SK-N-SH (cell line): Measurements from ENCODE around the gene SUGP2. TPM values are rescaled to one million over a fixed set of nuclear protein-coding genes. Genes with fewer than 3 reads are reported as not detected.

ENCODE experiments used
- CTCF ChIA-PET: fragments of 300-600, 350-600 bp; formaldehyde crosslinking; extraction: SDS; loops from one replicate; lab custom pipeline; 2021; lab: Yijun Ruan, JAX
- POLR2A ChIA-PET: fragments of 350-600 bp; sonication (Branson Sonifier 250); formaldehyde crosslinking; extraction: SDS; loops from one replicate; lab custom pipeline; 2020; ENCODE audit warnings: antibody characterized with exemption, inconsistent platforms; lab: Yijun Ruan, JAX
- DNase-seq: peaks from one replicate; pipeline ENCODE4 v3.0.0; 2012
- H2AFZ ChIP-seq: fragments of 200-600 bp; sonication (generic); 2 replicates; pipeline ENCODE4 v1.8.1; 2016; ENCODE audit warnings: antibody characterized with exemption, mild to moderate bottlenecking, low read depth
- H3F3A ChIP-seq: fragments of 200-600 bp; sonication (generic); replicated peaks from 2 replicates; pipeline ENCODE3; 2016; ENCODE audit warnings: antibody characterized with exemption, mild to moderate bottlenecking; ENCODE audit not compliant: insufficient read depth
- H3K27ac ChIP-seq, 2 experiments: fragments of 200-500 bp in 1 of 2; fragments of 200-600 bp in 1 of 2; sonication (Bioruptor generic) in 1 of 2; sonication (generic), shearing (Covaris generic) in 1 of 2; 2 replicates each; pipeline versions ENCODE4 v1.5.1 to v1.6.1; 2014 to 2016; ENCODE audit warnings: low read depth in 2 of 2, inconsistent platforms in 1 of 2, low read length in 1 of 2, mild to moderate bottlenecking in 1 of 2, mixed read lengths in 1 of 2
- H3K27me3 ChIP-seq: fragments of 200-600 bp; sonication (generic), shearing (Covaris generic); 2 replicates; pipeline ENCODE4 v1.6.1; 2016; ENCODE audit warnings: mixed run types; ENCODE audit not compliant: insufficient read depth
- H3K36me3 ChIP-seq, 2 experiments: fragments of 200-500 bp in 1 of 2; fragments of 200-600 bp in 1 of 2; sonication (Bioruptor generic) in 1 of 2; sonication (generic) in 1 of 2; replicated peaks in 1 of 2; 2 replicates each; pipeline versions ENCODE3 to v1.5.1; 2014 to 2016; ENCODE audit warnings: low read length in 1 of 2, mild to moderate bottlenecking in 1 of 2; ENCODE audit not compliant: insufficient read depth in 2 of 2, control insufficient read depth in 1 of 2
- H3K4me1 ChIP-seq, 2 experiments: fragments of 200-500 bp in 1 of 2; fragments of 200-600 bp in 1 of 2; sonication (Bioruptor generic) in 1 of 2; sonication (generic), shearing (Covaris generic) in 1 of 2; 2 replicates each; pipeline versions ENCODE4 v1.5.1 to v1.6.1; 2014 to 2016; ENCODE audit warnings: low read depth in 1 of 2, low read length in 1 of 2, mixed run types in 1 of 2; ENCODE audit not compliant: insufficient read depth in 2 of 2, control insufficient read depth in 1 of 2
- H3K4me2 ChIP-seq: fragments of 200-600 bp; sonication (generic), shearing (Covaris generic); 2 replicates; pipeline ENCODE4 v1.6.1; 2017; ENCODE audit warnings: mixed run types
- H3K4me3 ChIP-seq, 2 experiments: fragments of 200-500 bp in 1 of 2; fragments of 200-600 bp in 1 of 2; sonication (Bioruptor generic) in 1 of 2; sonication (generic), shearing (Covaris generic) in 1 of 2; 2 replicates each; pipeline versions ENCODE4 v1.5.1 to v1.8.1; 2014 to 2016; ENCODE audit warnings: low read depth in 2 of 2, inconsistent platforms in 1 of 2, low read length in 1 of 2, mild to moderate bottlenecking in 1 of 2, mixed read lengths in 1 of 2, moderate library complexity in 1 of 2
- H3K79me2 ChIP-seq: fragments of 200-600 bp; sonication (generic); 2 replicates; pipeline ENCODE4 v1.8.1; 2017; ENCODE audit warnings: mild to moderate bottlenecking; ENCODE audit not compliant: insufficient read depth
- H3K9ac ChIP-seq: fragments of 200-600 bp; sonication (generic); 2 replicates; pipeline ENCODE4 v1.6.1; 2017; ENCODE audit warnings: mixed run types
- H3K9me2 ChIP-seq: fragments of 200-600 bp; sonication (generic); 2 replicates; pipeline ENCODE4 v1.6.1; 2017; ENCODE audit warnings: mixed run types
- H3K9me3 ChIP-seq: fragments of 200-600 bp; sonication (generic); 2 replicates; pipeline ENCODE4 v1.6.1; 2017; ENCODE audit warnings: mixed run types, mild to moderate bottlenecking, moderate library complexity
- H4K20me1 ChIP-seq: fragments of 200-600 bp; sonication (generic); 2 replicates; pipeline ENCODE4 v1.6.1; 2017; ENCODE audit warnings: mild to moderate bottlenecking, mixed run types; ENCODE audit not compliant: insufficient read depth
- CHD2 ChIP-seq: fragments of 150-350 bp; IDR thresholded peaks from 2 replicates; pipeline ENCODE4 v1.6.1; 2018; ENCODE audit warnings: low read length; ENCODE audit not compliant: partially characterized antibody
- EP300 ChIP-seq, 2 experiments: IDR thresholded peaks; 2 replicates each; pipeline versions ENCODE4 v1.4.0 to v1.6.1; 2012; ENCODE audit warnings: borderline replicate concordance in 1 of 2, low read depth in 1 of 2, low read length in 1 of 2
- EZH2phosphoT487 ChIP-seq: fragments of 200-600 bp; sonication (generic); IDR thresholded peaks from 2 replicates; pipeline ENCODE4 v1.6.1; 2017; ENCODE audit warnings: low read depth, mixed run types, mild to moderate bottlenecking, antibody characterized with exemption, moderate library complexity, borderline replicate concordance
- FOXJ3 ChIP-seq: sonication (generic); formaldehyde crosslinking; IDR thresholded peaks from 2 replicates; pipeline ENCODE4 v1.5.1; 2020; ENCODE audit warnings: mild to moderate bottlenecking, missing genetic modification reagents
- IRF3 ChIP-seq: fragments of 150-350 bp; IDR thresholded peaks from 2 replicates; pipeline ENCODE4 v1.6.1; 2016; ENCODE audit warnings: mild to moderate bottlenecking, low read depth, low read length
- JUND ChIP-seq: IDR thresholded peaks from 2 replicates; pipeline ENCODE4 v1.4.0; 2012
- MEF2A ChIP-seq: IDR thresholded peaks from 2 replicates; pipeline ENCODE4 v1.4.0; 2012; ENCODE audit warnings: low read depth, borderline replicate concordance
- MXI1 ChIP-seq: IDR thresholded peaks from 2 replicates; pipeline ENCODE4 v1.6.1; 2012; ENCODE audit warnings: mild to moderate bottlenecking, low read depth, low read length, improper control_type of control experiment
- NRF1 ChIP-seq: IDR thresholded peaks from 2 replicates; pipeline ENCODE4 v1.6.1; 2012; ENCODE audit warnings: low read depth, mild to moderate bottlenecking, low read length
- RAD21 ChIP-seq: IDR thresholded peaks from 2 replicates; pipeline ENCODE4 v1.6.1; 2012; ENCODE audit warnings: mild to moderate bottlenecking, low read length
- RCOR1 ChIP-seq: fragments of 150-350 bp; IDR thresholded peaks from 2 replicates; pipeline ENCODE4 v1.6.1; 2017; ENCODE audit warnings: antibody characterized with exemption, low read length
- REST ChIP-seq: IDR thresholded peaks from 2 replicates; pipeline ENCODE4 v1.6.1; 2012; ENCODE audit warnings: mild to moderate bottlenecking, low read depth, low read length, moderate library complexity
- RFX5 ChIP-seq: IDR thresholded peaks from 2 replicates; pipeline ENCODE4 v1.6.1; 2012; ENCODE audit warnings: mild to moderate bottlenecking, improper control_type of control experiment, low read length
- RXRA ChIP-seq: IDR thresholded peaks from 2 replicates; pipeline ENCODE4 v1.4.0; 2012; ENCODE audit warnings: low read depth, mild to moderate bottlenecking, borderline replicate concordance
- SMC3 ChIP-seq: IDR thresholded peaks from 2 replicates; pipeline ENCODE4 v1.6.1; 2012; ENCODE audit warnings: low read depth, low read length, improper control_type of control experiment
- TAF1 ChIP-seq: IDR thresholded peaks from 2 replicates; pipeline ENCODE4 v1.6.1; 2012; ENCODE audit warnings: low read depth, mild to moderate bottlenecking, low read length, moderate library complexity, borderline replicate concordance
- USF2 ChIP-seq: fragments of 150-350 bp; IDR thresholded peaks from 2 replicates; pipeline ENCODE4 v1.6.1; 2017; ENCODE audit warnings: antibody characterized with exemption, low read length, low read depth, borderline replicate concordance
- YY1 ChIP-seq: IDR thresholded peaks from 2 replicates; pipeline ENCODE4 v1.4.0; 2012; ENCODE audit warnings: low read depth, mild to moderate bottlenecking
- ZBTB33 ChIP-seq: IDR thresholded peaks from 2 replicates; pipeline ENCODE4 v1.4.0; 2012; ENCODE audit warnings: low read depth, borderline replicate concordance
- WGBS: methylation state at CpG from one replicate; pipeline ENCODE4 v1.1.6; 2017; ENCODE audit warnings: low lambda C conversion rate; 5-methylcytosine and 5-hydroxymethylcytosine counted together
- polyA plus RNA-seq, 3 experiments: library from polyadenylated mRNA; depleted of rRNA; stranded (reverse); fragments of >200 nt; gene quantifications; 2 replicates each; pipeline ENCODE4 v1.2.3, GENCODE V29; 2012

SUGP2 gene
- polyA plus RNA-seq, 1 of the 3 experiments (the other 2 are of a cell fraction) = 56.3 TPM

- TF ChIP-seq REST (no peak), TAF1 (no peak), JUND (no peak), YY1 (no peak), FOXJ3 (CRISPR knock-in tag) (no peak), EZH2phosphoT487 (no peak), RXRA (no peak), RAD21 (no peak), IRF3 (no peak), USF2 (no peak), MXI1 (no peak), EP300 (IDR thresholded peaks at IDR 0.05; ENCODE audit: borderline replicate concordance in 1 of 2, low read depth in 1 of 2, low read length in 1 of 2) (no peak)
Observed at GRCh38 chr19:19051478-19052213, 18.3 kb upstream of the SUGP2 start (continued).

GRCh38 chr19:19050731-19051130 is 17.4 kb upstream of the SUGP2 start:
- Histone ChIP-seq H4K20me1 (no peaks in the 10 kb centered on the region), H3K27ac (no peak overlapping the region), H3F3A (no peaks in the 10 kb centered on the region), H3K4me1 (no peaks in the 10 kb centered on the region), H3K79me2 (no peaks in the 10 kb centered on the region), H3K9me2 (no peaks in the 10 kb centered on the region), H3K4me3 (no peak overlapping the region), H3K36me3 (peaks cover 5 to 31% of the 10 kb centered on the region in 2 experiments), H3K9ac (no peak overlapping the region), H2AFZ (no peak overlapping the region), H3K9me3 (no peaks in the 10 kb centered on the region), H3K4me2 (no peak overlapping the region), H3K27me3 (no peaks in the 10 kb centered on the region)
- DNase-seq = no peak
- CTCF ChIA-PET = interaction anchor here (1.2 to 5.6 kb wide), 3 partner anchors 65 to 124 kb away, joined by 6 to 34 read pairs (median 24); no protein-coding TSS in a partner anchor
- POLR2A ChIA-PET = no interaction called here
- 89% methylated on average over 2 of the region's 2 CpGs for WGBS
- TF ChIP-seq USF2 (no peak), MEF2A (no peak), MXI1 (no peak), RFX5 (no peak), RCOR1 (no peak), CHD2 (no peak), EZH2phosphoT487 (no peak), ZBTB33 (no peak), NRF1 (no peak), IRF3 (no peak), SMC3 (no peak), RAD21 (no peak), JUND (no peak)
